HG03139 (cell line): ENCODE data around the gene ALKBH7.
"Not testable (repeated sequence)": the region's sequence is repeated elsewhere in the genome, so short reads cannot be mapped to it uniquely, and the experiment has no call there.

ENCODE experiments used
- ATAC-seq: cut with Tn5 transposase; IDR thresholded peaks from one replicate; pipeline ENCODE4 v1.9.1; 2021; ENCODE audit not compliant: unreplicated experiment

ALKBH7 gene

GRCh38 chr19:6400062-6400944 is 27.7 kb downstream of the ALKBH7 start:
- ATAC-seq = not testable (repeated sequence)

DNA sequence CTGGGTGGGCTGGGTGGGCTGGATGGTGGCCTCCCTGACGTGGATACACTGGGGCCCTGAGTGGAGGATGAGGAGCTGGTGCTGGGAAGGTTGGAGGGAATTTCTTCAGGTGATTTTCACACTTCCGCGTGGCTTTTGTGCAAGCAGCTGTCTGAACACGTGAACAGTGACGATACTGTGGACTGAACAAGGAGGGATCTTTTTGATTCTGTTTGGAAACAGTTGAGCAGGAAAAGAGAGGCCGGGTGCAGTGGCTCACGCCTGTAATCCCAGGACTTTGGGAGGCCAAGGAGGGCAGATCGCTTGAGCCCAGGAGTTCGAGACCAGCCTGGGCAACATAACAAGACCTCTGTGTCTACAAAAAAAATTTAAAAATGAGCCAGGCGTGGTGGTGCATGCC is 29.5 kb downstream of the ALKBH7 start:
- ATAC-seq = no peak

- ATAC-seq = no peak
These were observed 30.4 kb downstream of the ALKBH7 start for GRCh38 chr19:6402837-6403608.

DNA sequence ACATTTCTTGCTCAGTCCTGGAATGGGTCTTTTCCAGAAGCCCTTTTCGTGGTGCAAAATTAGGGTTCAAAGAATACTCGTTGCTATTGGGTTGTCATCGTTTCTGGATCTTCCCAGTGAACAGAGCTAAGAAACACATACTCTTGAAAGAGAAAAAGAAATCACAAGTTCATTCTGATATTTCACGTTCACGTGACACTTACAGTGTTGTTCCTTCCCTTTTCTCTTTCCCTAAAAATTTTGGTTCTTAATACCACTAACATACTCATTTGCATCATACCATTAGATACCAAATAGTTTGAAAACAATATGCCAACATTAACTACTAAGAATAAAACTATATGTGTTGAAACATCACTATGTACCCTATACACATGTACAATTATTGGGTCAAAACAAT is 33.8 kb downstream of the ALKBH7 start:
- ATAC-seq = no peak

- no peak for ATAC-seq
These were observed 36.8 kb downstream of the ALKBH7 start for GRCh38 chr19:6409346-6409745.

DNA sequence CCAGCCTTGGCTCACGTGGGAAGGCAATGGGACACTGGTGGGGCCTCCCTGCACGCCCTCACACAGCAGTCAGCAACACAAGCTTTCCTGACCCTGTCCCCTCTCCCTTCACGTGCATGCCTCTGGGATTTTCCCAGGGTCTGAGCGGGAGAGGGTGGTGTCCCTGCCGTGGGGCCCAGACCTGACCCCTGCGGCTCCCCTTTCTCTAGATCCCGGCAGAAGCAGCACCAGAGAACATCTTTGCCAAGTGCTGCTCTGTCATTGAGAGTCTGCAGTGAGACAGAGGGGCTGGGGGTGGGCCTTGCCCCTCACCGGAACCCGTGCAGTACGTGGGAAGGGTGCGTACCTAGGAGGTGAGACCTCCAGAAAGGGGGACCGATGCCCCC is 39.5 kb downstream of the ALKBH7 start:
- ATAC-seq = no peak

- no peak for ATAC-seq
These were observed 40.0 kb downstream of the ALKBH7 start for GRCh38 chr19:6412447-6413091.

DNA sequence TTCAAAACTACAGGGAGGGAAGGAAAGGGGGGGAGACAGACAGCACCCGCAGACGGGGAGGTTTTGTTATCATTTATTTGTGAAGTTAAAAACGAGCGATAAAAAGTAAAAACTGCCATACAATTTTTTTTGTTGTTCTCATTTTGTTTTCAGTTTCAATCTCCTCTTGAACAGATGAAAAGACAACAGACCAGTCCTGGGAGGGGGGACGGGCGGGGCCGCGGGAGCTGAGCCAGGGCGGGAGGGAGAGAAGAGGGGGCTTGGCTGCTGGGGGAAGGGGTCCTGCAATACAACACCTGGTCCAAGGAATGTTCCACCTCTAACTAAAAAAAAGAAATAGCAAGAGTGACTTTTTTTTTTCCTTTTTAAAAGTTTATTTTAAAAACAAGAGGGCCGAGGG is 40.7 kb downstream of the ALKBH7 start:
- no peak for ATAC-seq

GRCh38 chr19:6413721-6414643 is 41.4 kb downstream of the ALKBH7 start:
- no peak for ATAC-seq

GRCh38 chr19:6414793-6415590 is 42.4 kb downstream of the ALKBH7 start:
- no peak for ATAC-seq

DNA sequence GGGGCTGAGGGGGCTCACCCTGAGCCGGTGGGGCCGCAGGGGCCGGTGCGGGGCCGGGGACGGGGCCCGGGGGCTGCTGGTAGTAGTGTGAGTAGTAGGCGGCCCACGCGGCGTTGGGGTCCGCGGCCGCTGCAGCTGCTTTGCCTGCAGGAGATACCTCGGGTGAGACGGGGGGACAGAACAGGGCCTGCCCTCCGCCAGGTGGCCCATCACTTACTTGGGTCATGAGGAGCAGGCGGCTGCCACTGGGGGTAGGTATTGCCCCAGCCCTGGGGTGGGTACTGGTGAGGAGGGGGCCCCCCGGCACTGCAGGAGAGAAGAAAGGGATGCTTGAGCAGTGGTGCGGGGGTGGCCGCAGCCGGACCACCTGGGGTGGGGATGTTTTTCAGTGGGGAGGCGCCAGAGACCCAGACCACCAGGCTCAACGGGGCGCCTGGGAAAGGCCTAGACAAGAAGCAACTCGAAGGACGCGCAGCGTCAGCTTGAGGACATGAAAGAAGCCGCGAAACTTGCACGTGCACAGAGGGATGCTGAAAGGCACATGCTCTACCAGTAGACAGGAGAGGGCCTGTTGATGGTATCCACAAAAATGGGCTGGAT is 43.1 kb downstream of the ALKBH7 start:
- ATAC-seq = no peak

GRCh38 chr19:6416658-6417405 is 44.2 kb downstream of the ALKBH7 start:
- ATAC-seq = no peak

DNA sequence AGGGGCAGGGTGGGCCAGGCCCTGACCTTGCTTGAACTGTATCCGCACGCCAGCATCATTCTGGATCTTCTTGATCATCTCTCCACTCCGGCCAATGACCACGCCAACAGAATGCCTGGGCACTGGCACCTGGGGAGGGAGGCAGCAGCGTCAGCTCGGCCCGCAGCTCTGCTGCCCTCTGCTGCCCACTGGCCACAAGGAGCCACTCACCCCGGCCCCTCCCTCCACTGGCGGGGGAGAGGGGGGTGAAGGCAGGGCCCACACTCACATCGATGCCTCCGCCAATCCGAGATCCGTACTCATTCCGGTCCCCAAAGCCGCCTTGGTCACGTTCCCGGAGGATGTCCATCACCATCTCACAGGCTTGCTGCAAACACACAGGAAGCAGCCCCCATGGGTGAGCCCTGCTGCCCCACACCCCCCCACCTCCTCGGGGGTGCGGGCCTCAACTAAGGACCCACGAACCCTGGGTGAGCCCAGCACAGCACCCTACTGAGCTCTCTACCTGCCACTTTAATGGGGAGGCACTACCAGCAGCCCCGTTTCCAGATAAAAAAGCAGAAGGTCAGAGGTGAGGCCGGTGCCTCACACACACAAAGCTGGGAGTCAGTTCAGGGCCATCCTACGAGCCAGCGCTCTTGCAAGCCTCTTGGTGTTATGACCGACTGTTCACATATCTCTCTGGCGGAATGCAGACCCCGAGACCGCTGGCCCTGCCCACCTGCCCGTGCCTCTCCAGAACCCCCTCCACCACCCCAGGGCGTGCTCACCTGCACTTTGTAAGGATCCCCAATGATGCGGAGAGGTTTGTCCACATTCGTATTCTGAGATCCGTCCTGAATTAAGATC is 45.3 kb downstream of the ALKBH7 start:
- ATAC-seq = no peak

DNA sequence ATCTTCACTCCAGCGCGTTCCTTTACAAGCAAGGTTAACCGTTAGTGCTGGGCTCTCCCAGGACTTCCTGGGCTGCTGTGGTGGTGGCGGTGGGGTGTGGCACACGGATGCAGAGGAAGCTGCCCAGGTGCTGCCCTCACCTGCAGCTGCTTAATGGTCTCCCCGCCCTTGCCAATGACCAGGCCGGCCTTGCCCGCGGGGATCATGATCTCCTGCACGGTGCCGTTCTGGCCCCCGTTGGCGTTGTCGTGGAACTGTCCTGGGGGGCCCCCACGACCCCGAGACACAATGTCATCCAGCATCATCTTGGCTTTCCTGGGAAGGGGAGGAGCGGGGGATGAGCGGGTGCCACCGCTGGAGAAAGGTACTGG is 46.0 kb downstream of the ALKBH7 start:
- ATAC-seq = no peak

GRCh38 chr19:6421075-6422014 is 48.8 kb downstream of the ALKBH7 start:
- ATAC-seq = no peak

DNA sequence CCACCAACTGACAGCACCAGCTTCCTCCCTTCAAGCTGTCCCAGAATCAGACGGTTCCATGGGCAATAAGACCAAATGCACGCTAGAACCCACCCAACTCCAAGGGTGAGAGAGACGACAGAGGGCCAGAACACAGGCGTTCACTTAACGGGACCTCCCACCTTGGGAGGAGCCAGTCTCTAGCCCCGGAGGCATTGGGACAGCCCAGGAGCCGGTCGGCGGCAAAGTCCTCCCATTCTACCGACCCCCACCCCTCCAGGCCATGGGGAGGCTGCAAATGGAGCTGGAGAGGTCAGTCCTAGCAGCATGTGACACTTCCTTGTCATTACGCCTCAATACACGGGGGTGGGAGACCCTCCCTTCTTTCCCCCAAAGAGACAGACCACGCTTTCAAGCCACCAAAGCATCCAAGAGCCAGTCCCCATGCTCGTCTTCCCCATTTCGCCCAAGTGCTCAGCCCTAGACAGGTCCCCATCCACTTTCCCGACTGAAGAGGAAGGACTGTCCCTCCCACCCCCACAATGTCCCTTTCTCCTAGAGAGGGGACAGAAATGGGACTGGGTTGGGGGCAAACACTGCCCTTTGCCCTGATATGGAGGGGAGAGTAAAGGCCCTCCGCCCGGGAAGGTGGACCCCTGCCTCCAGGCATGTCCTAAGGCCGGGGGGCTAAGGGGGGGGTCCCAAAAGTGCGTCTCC is 51.1 kb downstream of the ALKBH7 start:
- no peak for ATAC-seq
